Fibroblast of skin of back (primary cell): ENCODE data around the gene TDRD1.

Experiments used
- DNase-seq: peaks from one replicate; pipeline ENCODE4 v3.0.0-alpha.2; 2013

Gene TDRD1

DNA sequence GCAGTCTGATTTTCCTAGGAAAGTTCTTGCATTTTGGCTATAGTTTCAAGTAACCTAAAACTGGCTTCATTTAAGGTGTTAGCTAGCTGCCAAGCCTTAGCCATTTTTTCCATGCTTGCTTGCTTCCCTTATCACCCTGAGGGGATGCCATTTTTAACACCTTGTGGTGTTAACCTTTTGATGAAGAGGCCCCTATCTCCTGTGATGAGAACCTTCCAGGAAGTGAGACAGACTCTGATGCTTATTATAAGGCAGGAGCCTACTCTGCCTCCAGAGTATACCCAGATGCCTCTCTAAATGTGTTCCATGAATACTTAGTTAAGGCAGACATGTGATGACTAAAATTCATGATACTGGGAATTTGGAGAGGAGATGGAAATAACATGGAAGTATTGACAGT, 55.0 kb downstream of the TDRD1 start:
- DNase-seq, result no peak

DNA sequence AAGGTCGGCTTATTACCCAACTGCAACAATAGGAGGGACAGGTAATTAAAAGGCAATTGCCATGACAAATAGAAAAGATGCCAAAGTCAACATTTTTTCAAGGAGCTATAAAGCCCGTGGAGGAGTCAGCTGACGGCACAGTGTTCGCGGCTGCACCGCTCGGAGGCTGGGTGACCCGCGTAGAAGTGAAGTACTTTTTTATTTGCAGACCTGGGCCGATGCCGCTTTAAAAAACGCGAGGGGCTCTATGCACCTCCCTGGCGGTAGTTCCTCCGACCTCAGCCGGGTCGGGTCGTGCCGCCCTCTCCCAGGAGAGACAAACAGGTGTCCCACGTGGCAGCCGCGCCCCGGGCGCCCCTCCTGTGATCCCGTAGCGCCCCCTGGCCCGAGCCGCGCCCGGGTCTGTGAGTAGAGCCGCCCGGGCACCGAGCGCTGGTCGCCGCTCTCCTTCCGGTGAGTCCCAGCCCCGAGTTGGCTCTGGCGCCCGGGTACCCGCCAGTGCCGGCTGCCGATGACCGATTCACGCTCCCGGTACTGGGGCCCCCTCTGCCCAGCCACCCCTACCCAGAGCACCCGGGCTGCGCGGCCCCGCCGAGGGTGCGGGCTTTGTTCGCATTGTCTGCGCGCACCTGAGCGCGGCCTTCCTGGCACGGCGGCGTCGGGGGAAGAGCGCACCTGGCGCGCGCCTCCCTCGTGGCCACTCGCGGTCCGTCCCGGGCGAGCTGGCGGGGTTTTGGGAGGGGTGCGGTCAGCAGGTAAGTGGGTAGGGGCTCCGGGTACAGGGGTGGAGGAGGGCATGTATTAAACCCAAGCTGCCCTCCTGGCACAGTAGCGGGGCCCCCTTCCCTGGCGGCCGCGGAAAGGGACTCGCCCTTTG, 60.2 kb downstream of the TDRD1 start, which contains the start of gene VWA2:
VWA2 (plus strand) TSS at position 138 of the 877 bp plus-strand sequence. CDS start 9,460 bp downstream, outside the sequence.
- no peak for DNase-seq

DNA sequence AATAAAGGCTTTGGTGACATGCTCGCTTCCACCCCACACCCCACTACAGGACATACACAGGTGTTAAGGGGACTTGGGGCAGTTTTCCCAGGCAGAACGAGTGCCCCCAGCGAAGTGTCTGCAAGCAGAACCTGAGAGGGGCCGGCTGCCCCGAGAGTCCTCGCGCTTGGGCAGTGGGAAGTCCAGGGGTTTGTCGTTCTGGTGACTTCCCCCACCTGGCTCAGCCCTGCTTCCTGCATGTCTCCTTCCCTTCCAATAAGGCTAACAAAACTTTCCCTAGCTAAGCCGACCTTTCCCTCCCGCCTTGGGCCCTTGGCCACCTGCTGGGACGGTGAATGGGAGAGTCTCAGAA, 60.8 kb downstream of the TDRD1 start:
- no peak for DNase-seq

DNA sequence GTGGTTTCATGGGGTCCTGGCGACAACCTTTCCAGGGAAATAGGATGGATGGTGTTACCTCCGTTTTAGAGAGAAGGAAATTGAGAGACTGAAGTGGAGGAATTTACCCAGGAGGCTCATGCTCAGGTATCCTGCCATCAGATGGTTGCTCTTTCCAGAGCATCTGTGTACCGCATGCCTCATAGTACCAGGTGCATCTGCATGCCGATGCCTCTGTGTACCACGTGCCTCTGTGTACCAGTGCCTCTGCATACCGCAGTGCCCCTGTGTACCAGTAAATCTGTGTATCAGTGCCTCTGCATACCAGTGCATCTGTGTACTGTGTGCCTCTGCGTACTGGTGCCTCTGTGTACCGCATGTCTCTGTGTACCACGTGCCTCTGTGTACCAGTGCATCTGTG, 63.1 kb downstream of the TDRD1 start:
- DNase-seq, result no peak

DNA sequence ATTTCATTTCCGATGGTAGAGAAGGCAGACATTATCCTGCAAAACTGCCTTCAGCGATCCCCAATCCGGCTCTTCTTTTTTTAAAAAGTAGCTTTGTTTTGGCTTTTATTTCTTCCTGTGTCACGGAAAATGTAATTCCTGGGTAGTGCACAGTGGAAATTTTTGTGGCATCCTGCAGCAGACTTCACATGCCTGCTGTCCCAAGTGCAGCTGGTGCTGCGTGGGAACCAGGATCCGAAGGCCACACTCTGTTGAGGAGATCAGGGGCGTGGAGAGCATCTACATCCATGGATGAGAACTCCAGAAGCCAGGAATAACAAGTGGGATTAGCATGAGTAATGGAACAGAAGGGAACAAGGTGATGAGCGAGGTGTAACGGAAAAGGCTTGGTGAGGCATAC, 64.5 kb downstream of the TDRD1 start:
- no peak for DNase-seq

DNA sequence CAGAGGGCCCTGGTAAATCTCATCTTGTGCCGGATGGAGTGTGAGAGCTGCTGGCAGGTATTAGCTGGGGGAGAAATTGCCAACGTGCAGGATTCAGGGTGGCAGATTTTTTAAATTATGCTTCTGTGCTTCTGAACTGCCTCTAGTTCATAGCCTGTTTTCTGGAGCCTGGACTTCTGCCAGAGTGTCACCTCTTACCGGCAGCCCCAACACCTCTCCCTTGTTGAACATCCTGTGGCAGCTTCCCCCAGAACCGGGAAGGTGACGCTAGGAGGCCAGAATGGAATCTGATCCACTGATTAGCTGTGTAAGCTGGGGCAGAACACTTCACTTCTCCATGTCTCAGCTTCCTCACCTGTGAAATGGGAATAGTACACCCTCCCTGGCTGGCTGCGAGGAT, 65.0 kb downstream of the TDRD1 start:
- no peak for DNase-seq

DNA sequence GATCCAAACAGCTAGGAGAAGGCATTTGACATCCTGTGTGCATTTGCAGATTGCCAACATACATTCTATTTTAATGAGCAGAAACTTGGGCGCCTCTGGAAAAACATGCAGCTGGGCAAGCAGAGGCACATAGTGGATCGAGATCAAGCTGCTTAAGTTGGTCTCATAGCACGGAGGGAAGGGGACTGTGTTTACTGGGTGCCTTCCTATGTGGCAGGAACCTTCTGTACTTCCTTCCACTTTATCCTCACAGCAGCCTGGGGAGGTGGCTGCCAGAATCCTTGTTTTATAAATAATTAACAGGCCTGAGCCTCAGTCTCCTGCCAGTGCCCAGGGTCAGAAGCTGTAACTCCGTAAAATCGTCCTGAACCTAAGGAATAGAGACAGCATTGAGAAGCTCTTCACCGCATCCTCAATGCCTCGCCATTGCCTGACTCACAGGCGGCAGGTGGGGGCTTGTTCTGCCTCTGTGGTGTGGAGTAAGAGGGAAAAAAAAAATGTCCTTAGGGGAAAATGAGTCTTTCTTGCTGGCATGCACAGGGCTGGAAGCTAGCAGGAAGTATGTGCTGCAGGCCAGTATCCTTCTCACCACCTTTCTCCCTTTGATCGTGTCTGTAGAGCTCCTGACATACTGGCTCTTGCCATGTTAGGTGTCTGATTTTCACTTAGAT, 66.1 kb downstream of the TDRD1 start:
- DNase-seq, result no peak

DNA sequence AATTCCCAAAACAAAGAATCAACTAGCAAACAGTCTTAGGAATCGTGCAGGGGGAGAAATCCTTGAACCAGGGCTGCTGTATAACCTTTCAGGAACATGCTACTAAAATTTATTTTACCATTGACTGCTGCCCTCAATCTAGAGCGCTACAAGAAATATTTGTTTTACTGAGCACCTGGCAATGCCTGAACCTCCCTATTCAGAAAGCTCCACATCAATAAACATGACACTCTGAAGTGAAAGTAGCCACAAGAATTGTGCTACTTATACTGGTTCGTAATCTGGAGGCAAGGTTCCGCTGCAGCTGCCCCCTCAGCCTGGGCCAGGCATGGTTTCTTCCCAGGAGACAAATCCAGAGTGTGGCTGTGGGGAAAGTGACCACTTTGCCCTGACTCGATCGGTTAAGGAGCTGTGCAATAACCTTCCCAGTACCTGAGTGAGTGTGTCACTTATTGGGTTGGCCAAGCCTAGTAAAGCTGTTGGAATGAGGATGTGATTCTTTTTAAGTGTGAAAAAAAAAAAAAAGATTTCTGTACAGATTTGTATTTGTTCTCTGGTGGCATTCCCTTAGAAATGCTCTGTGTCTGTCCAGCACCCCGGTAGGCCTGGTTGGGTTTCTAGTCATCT, 67.6 kb downstream of the TDRD1 start:
- DNase-seq, result no peak

DNA sequence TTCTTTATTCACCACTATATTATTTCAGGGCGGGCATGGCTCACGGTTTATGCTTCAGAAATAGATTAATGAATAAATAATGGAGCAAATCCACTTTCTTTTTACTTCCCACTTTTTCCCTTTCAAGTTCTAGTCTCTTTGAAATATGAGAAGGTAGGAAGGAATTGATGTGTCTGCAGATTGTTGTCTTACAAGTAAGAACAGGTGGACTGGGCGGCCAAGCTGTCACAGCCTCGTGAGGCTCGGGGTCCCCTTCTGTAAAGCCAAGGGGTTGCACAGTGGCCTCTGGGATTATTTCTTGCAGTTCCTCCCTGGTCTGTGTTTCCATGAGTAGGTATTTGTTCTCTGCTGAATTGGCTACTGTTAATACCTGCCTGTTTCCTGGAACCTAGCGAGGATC, 71.1 kb downstream of the TDRD1 start:
- DNase-seq, result no peak

DNA sequence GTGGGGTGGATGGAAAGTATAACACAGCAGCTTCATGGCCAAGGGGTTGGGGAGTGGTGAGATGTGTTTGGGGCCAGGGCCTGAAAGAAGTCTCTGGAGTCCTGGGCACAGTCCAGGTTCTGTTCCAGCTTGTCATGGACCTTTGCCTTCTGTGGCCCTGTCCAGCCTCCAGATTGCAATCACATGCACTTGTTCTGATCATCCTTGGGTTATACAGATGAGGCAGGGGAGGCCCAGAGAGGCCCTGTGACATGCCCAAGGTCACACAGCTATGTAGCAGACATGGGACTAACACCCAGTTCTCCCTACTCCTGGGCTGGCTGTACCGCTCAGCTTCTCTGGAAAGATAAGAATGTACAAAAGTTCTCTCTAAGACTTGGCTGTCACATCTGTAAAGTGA, 71.6 kb downstream of the TDRD1 start:
- no peak for DNase-seq

DNA sequence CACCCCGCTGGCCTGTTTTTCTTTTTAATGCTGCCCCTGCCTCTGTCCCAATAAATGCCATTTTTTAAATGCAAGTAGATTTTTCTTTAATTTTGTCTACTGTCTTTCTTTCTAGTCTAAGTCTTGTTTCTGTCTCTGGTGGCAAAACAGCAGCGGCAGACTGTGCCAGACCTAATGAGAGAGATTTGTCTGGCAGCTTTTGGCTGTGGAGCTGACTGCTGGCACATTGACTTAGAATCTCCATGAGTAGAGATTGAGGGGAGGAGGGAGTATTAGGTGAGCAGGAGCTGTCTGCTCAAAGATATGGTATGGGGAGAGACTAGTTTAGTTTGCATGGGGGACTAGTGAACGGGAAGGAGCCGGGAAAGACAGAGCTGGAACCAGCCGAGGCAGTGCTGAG, 72.9 kb downstream of the TDRD1 start:
- DNase-seq, result no peak

DNA sequence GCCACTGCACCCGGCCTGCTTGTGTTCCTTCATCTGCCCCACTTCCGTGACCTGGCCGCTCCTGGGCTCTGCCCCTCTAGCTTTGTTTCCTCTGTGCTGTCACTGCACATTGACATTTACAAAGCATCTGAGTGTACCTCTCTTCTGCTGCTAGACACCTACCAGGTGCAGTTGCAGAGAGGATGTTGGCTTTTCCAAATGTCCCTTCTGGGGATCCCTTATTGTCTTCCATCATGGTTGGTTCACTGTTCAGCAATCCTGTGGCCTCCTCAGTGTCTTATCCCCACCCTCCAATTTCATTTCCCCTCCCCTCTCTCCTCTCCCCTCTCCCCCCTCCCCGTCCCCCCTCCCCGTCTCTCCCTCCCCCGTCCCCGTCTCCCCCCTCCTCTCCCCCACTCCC, 73.7 kb downstream of the TDRD1 start:
- DNase-seq, result no peak

DNA sequence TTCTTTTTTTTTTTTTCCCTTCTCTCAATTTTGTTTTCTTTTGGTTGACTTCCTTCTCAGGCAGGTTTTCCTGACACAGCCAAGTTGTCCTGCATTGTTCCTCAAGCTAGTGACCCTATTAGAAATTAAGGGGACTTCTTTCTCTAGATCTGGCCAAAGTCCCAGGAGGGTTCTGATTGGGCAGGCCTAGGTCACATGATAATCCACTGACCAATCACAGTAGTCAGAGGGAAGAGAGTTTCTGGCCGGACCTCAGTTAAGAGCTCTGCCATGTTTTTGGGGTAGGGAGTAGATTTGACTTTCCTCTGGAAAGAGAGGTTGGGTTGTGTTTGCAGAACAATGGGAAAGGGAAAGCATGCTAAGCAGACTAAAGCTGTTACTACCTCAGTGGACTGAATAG, 76.1 kb downstream of the TDRD1 start:
- no peak for DNase-seq

DNA sequence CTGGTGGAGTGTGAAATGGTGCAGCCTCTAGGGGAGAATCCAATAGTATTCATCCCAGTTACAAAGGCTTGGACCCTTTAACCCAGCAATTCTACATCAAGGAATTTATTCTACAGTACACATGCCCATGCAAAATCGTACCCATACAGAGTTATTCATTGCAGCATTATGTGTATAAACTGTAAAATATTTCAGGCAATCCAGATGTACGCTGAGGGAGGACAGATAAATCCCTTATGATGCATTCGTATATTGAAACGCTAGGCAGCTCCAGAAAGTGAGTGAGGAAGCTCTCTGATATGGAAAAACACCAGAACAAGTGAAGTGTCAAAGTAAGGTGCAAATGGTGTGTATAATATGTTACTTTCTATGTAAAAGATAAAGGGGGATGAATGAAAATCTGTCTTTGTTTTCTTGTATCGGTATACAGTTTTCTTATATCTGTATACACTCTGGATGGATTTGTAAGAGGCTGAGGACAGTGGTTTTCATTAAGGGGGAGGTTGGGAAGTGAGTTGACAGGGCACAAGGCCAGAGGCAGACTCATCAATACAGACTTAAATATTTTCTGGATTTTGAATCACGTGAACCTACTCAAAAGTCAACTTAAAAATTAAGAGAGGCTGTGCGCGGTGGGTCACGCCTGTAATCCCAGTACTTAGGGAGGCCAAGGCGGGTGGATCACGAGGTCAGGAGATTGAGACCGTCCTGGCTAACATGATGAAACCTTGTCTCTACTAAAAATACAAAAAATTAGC, 77.0 kb downstream of the TDRD1 start:
- DNase-seq, result no peak

DNA sequence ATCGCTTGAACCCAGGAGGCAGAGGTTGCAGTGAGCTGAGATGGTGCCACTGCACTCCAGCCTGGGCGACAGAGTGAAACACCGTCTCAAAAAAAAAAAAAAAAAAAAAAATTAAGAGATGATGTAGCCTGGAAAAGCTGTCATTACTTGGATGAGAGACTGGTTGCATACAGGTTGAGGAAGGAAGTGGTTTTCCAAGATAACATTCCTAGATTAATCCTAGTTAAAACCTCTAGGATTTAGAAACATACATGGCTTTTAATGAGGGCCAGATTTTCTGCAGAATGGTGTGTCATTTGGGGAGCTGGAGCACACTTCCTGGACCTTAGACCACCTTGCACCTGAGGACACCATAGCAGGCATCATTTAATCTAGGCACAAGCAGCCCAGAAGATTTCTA, 77.7 kb downstream of the TDRD1 start:
- peak; percentile 24 for DNase-seq

DNA sequence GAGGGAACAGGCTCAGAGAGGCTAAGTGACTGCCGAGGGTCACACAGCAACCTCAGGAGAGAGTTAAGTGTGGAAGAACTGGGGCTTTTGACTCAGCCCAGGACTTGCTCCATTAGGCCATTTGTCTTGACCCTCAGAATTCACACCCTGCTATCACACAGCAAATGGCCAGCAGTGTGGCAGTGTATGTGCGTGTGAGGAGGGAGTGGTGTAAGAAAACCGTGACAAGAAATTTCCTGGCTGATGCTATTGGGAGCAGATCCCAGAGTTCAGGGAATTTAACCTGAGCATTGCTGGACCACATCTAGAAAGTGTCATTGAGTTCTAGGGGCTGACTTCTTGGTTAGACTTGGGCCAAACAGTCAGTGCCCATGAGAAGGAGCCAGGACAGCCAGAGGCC, 78.3 kb downstream of the TDRD1 start:
- DNase-seq, result no peak

DNA sequence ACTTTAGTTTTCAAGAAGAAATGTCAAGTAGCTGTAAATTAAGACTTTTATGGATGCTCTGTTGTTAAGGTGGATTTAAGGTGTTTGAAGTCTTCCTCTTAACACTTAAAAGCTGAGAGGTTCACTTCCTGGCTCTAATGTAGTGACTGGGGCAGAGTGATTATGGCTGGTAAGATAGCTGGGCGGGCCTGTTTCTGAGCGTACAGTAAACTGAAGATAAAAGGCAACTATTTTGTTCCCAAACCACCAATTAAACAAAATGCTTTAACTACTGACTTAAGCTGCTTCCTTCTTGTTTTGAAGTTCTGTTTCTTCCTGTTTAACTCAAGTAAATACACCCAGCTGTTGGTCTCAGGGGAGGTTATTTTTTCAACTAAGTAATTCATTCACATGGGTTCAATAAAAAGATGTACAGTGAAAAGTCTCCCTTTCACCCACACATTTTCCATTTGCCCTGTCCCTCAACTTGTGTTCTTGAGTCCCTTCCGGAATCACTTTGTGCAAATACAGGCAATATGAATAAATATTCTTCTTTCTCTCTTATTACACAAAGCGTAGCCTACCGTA, 79.2 kb downstream of the TDRD1 start:
- DNase-seq, result no peak

DNA sequence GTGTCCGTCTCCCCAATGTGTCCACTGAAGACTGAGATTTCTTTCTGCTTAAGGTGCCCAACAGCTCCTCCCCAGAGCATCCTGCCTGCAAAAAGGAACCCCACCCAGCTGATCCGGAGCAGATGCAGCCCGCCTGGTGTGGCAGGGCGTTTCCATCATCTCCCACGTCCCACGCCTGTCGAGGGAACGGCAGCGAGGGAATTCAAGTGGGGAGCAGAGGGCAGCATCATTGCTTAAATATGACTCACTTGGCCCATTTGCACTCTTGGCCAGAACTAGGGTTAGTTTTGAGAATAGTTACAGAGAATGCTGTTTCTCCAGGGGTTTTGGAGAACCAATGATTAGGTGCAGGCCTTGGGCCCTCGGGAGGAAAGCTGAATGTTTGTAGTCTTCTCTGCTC, 80.7 kb downstream of the TDRD1 start:
- peak; percentile 9 for DNase-seq

DNA sequence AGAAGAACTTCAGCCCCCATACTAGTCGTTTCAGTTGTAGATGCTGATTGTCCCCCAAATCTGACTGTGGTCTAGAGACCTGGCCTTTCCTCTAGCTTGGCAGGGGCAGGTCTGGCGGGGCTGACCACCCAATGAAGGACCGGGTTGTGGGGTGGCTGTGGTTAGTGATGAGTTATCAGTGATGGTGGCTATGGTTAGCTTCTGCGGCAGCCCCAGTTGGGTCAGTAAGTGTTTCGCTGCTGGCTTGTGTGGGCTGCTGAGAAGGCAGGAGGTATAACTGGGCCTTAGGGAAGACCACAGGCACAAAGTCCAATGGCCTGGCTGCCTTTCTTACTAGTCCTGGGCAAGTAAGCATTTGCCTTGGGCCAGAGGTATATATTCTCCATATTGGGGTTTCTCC, 81.2 kb downstream of the TDRD1 start:
- no peak for DNase-seq

DNA sequence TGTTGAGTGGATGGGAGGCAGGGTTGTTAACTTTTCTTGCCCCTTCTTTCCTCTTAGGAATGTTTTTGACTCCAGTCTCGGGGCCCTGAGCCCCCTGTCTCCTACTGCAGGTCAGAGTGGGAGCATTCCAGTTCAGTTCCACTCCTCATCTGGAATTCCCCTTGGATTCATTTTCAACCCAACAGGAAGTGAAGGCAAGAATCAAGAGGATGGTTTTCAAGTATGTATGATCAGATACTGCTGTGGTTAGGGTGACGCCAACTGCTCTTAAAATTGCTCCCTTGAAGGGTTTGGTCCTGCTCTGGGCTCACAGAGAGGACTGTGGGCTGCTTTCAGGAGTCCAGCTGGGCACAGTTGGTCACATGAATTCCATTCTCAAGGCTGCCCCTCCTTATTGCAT, 81.9 kb downstream of the TDRD1 start:
- peak; percentile 47 for DNase-seq

DNA sequence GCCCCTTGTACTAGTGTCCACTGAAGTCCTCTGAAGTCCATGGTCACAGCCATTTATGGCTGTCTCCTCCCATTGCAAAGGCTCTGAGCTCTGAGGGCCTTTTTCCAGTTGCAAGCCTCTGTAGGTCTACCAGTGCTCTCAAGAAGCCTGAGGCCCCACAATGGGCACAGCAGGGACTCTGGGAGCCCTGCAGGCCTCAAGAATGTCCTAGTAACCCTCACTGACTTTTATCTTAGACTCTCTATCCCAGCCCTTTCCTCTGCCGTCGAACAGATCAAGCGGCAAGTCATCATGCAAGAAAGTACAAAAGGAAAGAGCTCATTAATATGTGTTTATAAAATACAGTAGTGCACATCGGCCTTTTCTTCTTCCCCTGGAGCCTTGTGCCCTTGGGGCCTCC, 83.3 kb downstream of the TDRD1 start:
- DNase-seq, result no peak

DNA sequence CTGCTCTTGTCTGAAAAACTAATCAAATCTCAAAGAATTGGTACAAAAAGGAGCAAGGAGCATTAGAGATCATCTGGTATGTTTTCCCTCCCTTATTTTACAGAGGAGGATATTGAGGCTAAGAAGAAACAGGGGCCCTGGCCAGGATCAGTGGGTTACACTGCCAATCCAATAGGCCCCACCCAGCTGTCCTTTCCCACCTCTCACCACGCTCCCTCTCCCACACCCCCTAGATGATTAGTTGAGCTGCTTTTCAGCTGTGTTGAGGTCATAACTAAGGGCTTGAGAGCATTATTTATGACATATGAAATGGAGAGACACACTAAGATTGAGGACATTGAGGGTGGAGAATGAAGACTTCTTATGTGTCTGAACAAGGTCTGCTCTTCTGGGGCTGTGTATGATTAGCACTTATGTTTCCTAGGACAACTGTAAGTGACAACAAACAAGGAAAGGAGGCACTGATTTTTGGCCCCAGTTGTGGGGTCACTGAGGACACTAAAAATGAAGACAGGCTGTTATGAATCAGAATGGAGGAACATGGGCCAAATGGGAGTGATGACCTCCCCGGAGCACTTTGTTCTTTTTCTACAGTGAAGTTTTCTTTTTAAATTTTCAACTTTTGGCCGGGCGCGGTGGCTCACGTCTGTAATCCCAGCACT, 86.4 kb downstream of the TDRD1 start:
- DNase-seq, result no peak
